GM19395 (cell line): ENCODE results near the gene KPNB1.
"Not testable (repeated sequence)": the region's sequence is repeated elsewhere in the genome, so short reads cannot be mapped to it uniquely, and the experiment has no call there.

Experiments used
- ATAC-seq: cut with Tn5 transposase; IDR thresholded peaks from one replicate; pipeline ENCODE4 v1.9.1; 2021; ENCODE audit warnings: mild to moderate bottlenecking, moderate library complexity; ENCODE audit not compliant: unreplicated experiment

The KPNB1 gene

GRCh38 chr17:47676199-47676472, 26.4 kb downstream of the KPNB1 start:
- ATAC-seq = no peak

DNA sequence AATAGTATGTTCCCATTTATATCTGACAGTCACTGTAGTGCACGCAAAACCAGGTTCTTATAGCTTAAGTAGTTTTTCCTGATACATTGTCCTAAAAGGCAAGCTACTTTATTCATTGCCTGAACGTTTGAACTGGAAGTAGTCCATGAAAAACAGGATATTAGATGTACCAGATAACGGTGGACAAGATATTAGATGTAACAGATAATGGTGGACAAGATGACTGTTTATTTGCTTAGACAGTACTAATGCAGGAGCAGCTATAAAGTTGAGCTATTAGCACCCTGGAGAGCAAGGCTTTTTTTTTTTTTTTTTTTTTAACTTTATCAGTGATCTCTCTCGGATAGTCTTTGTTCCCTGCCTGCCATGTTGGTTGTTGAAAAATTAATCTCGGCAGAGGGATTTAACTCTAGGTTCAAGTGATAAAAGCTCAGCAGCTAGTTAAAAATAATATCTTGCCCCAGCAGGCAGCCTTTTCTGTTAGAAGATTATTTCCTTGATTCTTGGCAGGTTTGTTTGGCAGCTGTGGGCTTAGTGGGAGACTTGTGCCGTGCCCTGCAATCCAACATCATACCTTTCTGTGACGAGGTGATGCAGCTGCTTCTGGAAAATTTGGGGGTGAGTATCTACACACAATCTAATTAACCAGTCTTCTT, 26.9 kb downstream of the KPNB1 start:
- ATAC-seq = no peak

DNA sequence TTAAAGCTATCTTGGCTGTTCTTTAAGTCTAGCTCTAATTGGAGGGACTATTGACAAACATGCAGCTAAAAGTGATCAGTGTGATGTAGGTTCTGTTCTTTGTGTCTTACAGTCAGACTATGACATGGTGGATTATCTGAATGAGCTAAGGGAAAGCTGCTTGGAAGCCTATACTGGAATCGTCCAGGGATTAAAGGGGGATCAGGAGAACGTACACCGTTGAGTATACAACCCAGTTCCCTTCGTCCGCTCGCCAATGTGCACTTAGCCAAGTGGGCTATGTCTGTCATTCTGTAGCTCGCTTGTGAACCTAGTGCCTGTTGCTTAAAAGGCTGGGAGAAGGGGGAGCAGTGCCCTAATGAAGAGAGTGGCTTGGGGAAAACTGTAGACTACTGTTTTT, 28.5 kb downstream of the KPNB1 start:
- ATAC-seq = no peak

GRCh38 chr17:47682138-47682537, 32.4 kb downstream of the KPNB1 start:
- ATAC-seq = no peak

- not testable (repeated sequence) for ATAC-seq
These were observed 33.0 kb downstream of the KPNB1 start for GRCh38 chr17:47682727-47683126.

- no peak for ATAC-seq
These were observed 34.3 kb downstream of the KPNB1 start for GRCh38 chr17:47684025-47684424.

DNA sequence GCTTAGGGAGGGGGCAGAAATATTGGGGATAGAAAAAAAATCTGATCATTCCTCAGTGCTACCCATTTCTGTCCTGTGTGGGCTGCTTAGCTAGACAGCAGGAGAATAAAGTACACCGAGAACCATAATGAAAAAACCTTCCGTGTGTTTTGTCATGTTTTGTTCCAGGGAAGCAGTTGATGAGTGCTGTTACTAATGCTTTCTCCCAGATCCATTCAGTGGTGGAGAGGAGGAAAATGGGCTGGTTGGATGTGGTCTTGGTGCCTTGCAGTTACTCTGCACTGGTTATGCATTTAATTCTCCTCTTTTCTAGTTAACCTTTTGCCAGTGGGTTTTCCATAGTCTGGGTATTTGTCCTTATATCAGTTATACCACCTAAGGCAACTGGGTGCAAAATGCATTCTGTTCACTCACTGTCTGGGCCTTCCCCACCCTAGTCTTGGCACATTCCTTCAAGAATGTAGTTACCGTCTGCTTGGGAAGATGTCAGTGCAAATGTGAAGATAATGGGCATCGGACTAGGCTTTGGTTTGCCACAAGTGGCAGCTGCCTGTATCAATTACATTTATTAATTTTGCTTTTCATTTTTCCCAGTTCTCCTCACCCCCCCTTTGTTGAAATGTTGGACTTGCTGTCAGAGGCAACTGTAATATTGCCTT, 34.9 kb downstream of the KPNB1 start:
- no peak for ATAC-seq

GRCh38 chr17:47685556-47686275, 36.0 kb downstream of the KPNB1 start:
- ATAC-seq = no peak

GRCh38 chr17:47686276-47686635, 36.5 kb downstream of the KPNB1 start:
- no peak for ATAC-seq

- ATAC-seq = no peak
These were observed 37.1 kb downstream of the KPNB1 start for GRCh38 chr17:47686664-47687327.

- no peak for ATAC-seq
These were observed 37.6 kb downstream of the KPNB1 start for GRCh38 chr17:47687328-47687690.

- no peak for ATAC-seq
These were observed 38.0 kb downstream of the KPNB1 start for GRCh38 chr17:47687748-47688147.

GRCh38 chr17:47690121-47690520, 40.4 kb downstream of the KPNB1 start:
- no peak for ATAC-seq

- ATAC-seq = no peak
These were observed 42.6 kb downstream of the KPNB1 start for GRCh38 chr17:47692137-47692894.

DNA sequence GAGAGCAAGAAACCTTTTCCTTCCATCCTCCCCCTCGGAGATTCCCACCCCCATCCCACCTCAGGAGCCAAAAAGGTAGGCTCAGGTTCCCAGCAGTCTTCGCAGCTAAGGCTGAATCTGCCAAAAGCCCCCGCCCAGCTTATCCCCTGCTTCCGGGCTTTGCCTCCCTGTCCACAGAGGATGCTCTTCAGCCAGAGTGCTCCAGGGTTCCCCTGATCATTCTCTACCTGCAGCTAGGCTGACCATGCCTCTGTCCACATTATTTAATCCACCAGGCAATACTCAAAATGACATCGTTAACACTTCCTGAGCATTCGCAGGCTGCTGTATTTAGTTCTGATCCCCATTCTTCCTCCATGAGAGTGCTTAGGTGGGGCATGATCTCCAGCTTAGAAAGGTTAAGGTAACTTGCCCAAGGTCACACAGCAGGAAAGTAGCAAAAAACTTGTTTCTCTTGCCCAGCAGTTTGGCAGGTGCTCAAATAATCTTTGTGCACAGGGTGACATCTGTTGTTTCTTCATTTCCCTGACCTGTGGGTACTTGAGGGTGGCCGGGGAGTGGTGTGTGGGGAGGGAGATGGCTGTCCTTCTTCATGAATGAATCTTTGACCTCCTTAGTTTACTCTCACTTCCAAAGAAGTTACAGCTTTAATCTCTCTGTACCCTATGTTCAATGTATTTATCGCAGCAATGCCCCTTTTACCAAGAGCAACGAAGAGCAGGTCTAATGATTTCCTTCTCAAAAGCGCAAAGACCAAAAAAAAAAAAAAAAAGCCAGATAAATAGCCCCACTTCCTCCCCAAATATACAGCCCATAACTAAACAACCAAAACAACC, 43.4 kb downstream of the KPNB1 start:
- no peak for ATAC-seq

GRCh38 chr17:47693731-47694580, 44.2 kb downstream of the KPNB1 start, which contains the start of gene TBKBP1:
Gene TBKBP1, plus strand, starts transcription at chr17:47694161. Its CDS starts 1,952 bp downstream, at chr17:47696113.
- ATAC-seq = no peak

GRCh38 chr17:47694581-47695428, 45.1 kb downstream of the KPNB1 start:
- ATAC-seq = no peak
